Liver (tissue), 9 donors: ENCODE measurements around the gene ISM1. TPM values are rescaled to one million over a fixed set of nuclear protein-coding genes. Genes with fewer than 3 reads are reported as not detected.

Experiments
- DNase-seq: peaks from one replicate; pipeline ENCODE4 v3.0.0-alpha.2; 2017; ENCODE audit warnings: low spot score
- H3K27ac ChIP-seq, 2 donors: one replicate each; pipeline ENCODE4 v1.7.0; 2013; ENCODE audit warnings: inconsistent platforms in 2 of 2, low read length in 2 of 2, control low read depth in 1 of 2, low read depth in 1 of 2, mild to moderate bottlenecking in 1 of 2
- H3K27me3 ChIP-seq, 4 donors: one replicate each; pipeline versions ENCODE4 v1.6.1 to v1.7.0; 2013; ENCODE audit warnings: low read length in 3 of 4, inconsistent platforms in 1 of 4, mild to moderate bottlenecking in 1 of 4, moderate library complexity in 1 of 4; ENCODE audit not compliant: control insufficient read depth in 4 of 4, insufficient read depth in 4 of 4
- H3K36me3 ChIP-seq, 4 donors: one replicate each; pipeline versions ENCODE4 v1.6.1 to v1.7.0; 2013; ENCODE audit warnings: low read length in 3 of 4, mild to moderate bottlenecking in 3 of 4, low read depth in 1 of 4, moderate library complexity in 1 of 4; ENCODE audit not compliant: control insufficient read depth in 4 of 4, insufficient read depth in 3 of 4
- H3K4me1 ChIP-seq, 4 donors: one replicate each; pipeline versions ENCODE4 v1.6.1 to v1.7.0; 2013; ENCODE audit warnings: low read length in 3 of 4, mild to moderate bottlenecking in 3 of 4, moderate library complexity in 1 of 4; ENCODE audit not compliant: control insufficient read depth in 4 of 4, insufficient read depth in 4 of 4
- H3K4me3 ChIP-seq, 3 donors: one replicate each; pipeline versions ENCODE4 v1.6.1 to v1.7.0; 2013; ENCODE audit warnings: low read length in 3 of 3, control low read depth in 1 of 3, low read depth in 1 of 3, mild to moderate bottlenecking in 1 of 3
- H3K9ac ChIP-seq, 2 donors: one replicate each; pipeline ENCODE4 v1.7.0; 2013; ENCODE audit warnings: low read length in 2 of 2, mild to moderate bottlenecking in 2 of 2, moderate library complexity in 2 of 2, control low read depth in 1 of 2, low read depth in 1 of 2
- H3K9me3 ChIP-seq, 4 donors: one replicate each; pipeline versions ENCODE4 v1.6.1 to v1.7.0; 2013; ENCODE audit warnings: low read length in 3 of 4; ENCODE audit not compliant: control insufficient read depth in 4 of 4
- EGR1 ChIP-seq, 2 donors: IDR thresholded peaks; 2 replicates each; pipeline ENCODE4 v1.6.1; 2016 to 2018; ENCODE audit warnings: antibody characterized with exemption in 2 of 2, low read depth in 2 of 2
- GABPA ChIP-seq, 2 donors: IDR thresholded peaks in 1 of 2; conservative IDR thresholded peaks in 1 of 2; 2 replicates each; pipeline ENCODE4 v1.6.1; 2016; ENCODE audit warnings: antibody characterized with exemption in 2 of 2, mild to moderate bottlenecking in 1 of 2, moderate library complexity in 1 of 2
- HNF4A ChIP-seq, 2 donors: conservative IDR thresholded peaks; 2 replicates each; pipeline ENCODE4 v1.6.1; 2016; ENCODE audit warnings: antibody characterized with exemption in 2 of 2, mild to moderate bottlenecking in 2 of 2
- HNF4G ChIP-seq: IDR thresholded peaks from 2 replicates; pipeline ENCODE4 v1.6.1; 2016; ENCODE audit warnings: antibody characterized with exemption
- JUND ChIP-seq, 2 donors: IDR thresholded peaks; 2 replicates each; pipeline ENCODE4 v1.6.1; 2016; ENCODE audit warnings: antibody characterized with exemption in 2 of 2
- NR2F2 ChIP-seq: IDR thresholded peaks from 2 replicates; pipeline ENCODE4 v1.6.1; 2016; ENCODE audit warnings: antibody characterized with exemption
- RAD21 ChIP-seq, 2 donors: IDR thresholded peaks; 2 replicates each; pipeline ENCODE4 v1.6.1; 2016; ENCODE audit warnings: antibody characterized with exemption in 2 of 2, mild to moderate bottlenecking in 2 of 2
- RXRA ChIP-seq, 2 donors: IDR thresholded peaks; 2 replicates each; pipeline ENCODE4 v1.6.1; 2017 to 2018; ENCODE audit warnings: antibody characterized with exemption in 2 of 2, mild to moderate bottlenecking in 1 of 2
- SP1 ChIP-seq: IDR thresholded peaks from 2 replicates; pipeline ENCODE4 v1.6.1; 2018; ENCODE audit warnings: antibody characterized with exemption, mild to moderate bottlenecking
- TAF1 ChIP-seq: conservative IDR thresholded peaks from 2 replicates; pipeline ENCODE4 v1.6.1; 2016; ENCODE audit warnings: antibody characterized with exemption, mild to moderate bottlenecking
- WGBS: extraction: QIAGEN DNeasy Blood & Tissue Kit; methylation state at CpG from one replicate; pipeline ENCODE4 v1.1.7; 2013; 5-methylcytosine and 5-hydroxymethylcytosine counted together
- polyA plus RNA-seq, 2 donors: library from polyadenylated mRNA; stranded (reverse) in 1 of 2; unstranded in 1 of 2; fragments of 200-250 nt in 1 of 2; fragments of >200 nt in 1 of 2; fragmentation: Nextera tagmentation in 1 of 2; extraction: Ambion mirVana in 1 of 2; gene quantifications; one replicate each; pipeline versions ENCODE4 v1.2.1 to v1.2.3, GENCODE V29; 2013 to 2015
- total RNA-seq, 2 donors: library from RNA; depleted of rRNA; stranded (reverse); fragments of >200 nt; gene quantifications; one replicate each; pipeline ENCODE4 v1.2.3, GENCODE V29; 2014
- TF ChIP-seq, protein P1 (sequence below): IDR thresholded peaks from 2 replicates; pipeline ENCODE4 v1.6.1; 2016; ENCODE audit warnings: antibody characterized with exemption
- TF ChIP-seq, protein P2 (sequence below): IDR thresholded peaks from 2 replicates; pipeline ENCODE4 v1.6.1; 2016; ENCODE audit warnings: antibody characterized with exemption
- TF ChIP-seq, protein P3 (sequence below): IDR thresholded peaks from 2 replicates; pipeline ENCODE4 v1.6.1; 2016; ENCODE audit warnings: antibody characterized with exemption, mild to moderate bottlenecking
- TF ChIP-seq, protein P4 (sequence below): IDR thresholded peaks from 2 replicates; pipeline ENCODE4 v1.6.1; 2016; ENCODE audit warnings: antibody characterized with exemption
- TF ChIP-seq, protein P5 (sequence below): fragments of 150-350 bp; IDR thresholded peaks from 2 replicates; pipeline ENCODE4 v1.5.1; 2017; ENCODE audit warnings: improper control_type of control experiment, low read depth, low read length; ENCODE audit not compliant: missing input control
- donor health status: healthy.
- donor health status: healthy.
- donor health status: healthy.
- donor health status: healthy.
- donor health status: healthy.

The ISM1 gene
- total and polyA plus RNA-seq, 4 donors: 0.82 to 6.4 (median 1.2) TPM; not detected in 1

DNA sequence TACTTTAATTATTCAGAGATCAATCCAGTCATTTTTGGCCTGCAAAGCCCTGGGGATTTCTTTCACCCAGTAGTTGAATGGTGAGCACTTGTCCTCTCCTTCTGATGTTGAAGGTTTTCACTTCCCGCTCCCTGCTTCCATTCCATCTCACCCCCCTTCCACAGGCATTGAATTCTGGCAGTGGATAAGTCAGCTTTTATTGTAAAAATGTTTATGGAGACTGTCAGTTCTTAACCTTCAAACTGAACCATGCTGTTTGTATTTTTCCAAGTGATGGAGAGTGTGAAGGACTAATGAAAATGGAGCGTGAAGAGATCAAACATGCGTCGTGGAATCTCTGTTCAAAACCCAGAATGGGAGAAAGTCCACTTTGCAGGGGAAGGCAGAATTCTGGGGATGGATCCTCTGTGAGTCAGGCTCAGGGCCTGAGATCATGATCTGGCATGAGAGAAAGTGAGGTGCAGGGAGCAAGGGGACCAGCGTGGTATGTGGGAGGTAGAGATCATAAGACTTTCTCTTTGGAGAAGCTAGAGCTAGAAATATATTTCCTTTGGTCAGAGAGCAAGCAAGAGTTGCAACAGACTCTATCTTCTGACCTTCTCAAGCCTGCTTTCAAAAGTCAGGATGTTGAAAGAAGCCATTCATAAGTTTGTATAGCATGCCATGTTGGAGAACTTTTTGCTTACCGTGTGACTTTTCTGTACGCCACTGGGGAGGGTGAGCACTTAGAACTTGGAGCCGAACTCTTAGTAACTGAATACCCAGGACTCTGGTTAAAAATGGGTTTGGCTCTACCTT is 30.2 kb downstream of the ISM1 start:
- Histone ChIP-seq H3K36me3 (no peaks in the 10 kb centered on the region), H3K27me3 (no peaks in the 10 kb centered on the region), H3K9me3 (no peaks in the 10 kb centered on the region), H3K9ac (no peak overlapping the region), H3K27ac (no peak overlapping the region), H3K4me1 (peaks cover 8 to 18% (median 10%) of the 10 kb centered on the region in 4 donors), H3K4me3 (no peak overlapping the region)
- no peak for DNase-seq
- 94% methylated on average over 8 of the region's 8 CpGs for WGBS
- TF ChIP-seq, protein P1, sequence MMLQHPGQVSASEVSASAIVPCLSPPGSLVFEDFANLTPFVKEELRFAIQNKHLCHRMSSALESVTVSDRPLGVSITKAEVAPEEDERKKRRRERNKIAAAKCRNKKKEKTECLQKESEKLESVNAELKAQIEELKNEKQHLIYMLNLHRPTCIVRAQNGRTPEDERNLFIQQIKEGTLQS: no peak
- TF ChIP-seq JUND (IDR thresholded peaks at IDR 0.05) (no peak), SP1 (no peak), GABPA (IDR thresholded peaks at IDR 0.05 in 1 of 2, conservative IDR thresholded peaks at IDR 0.05 in 1 of 2) (no peak), NR2F2 (no peak), RXRA (IDR thresholded peaks at IDR 0.05) (no peak), TAF1 (no peak), RAD21 (IDR thresholded peaks at IDR 0.05) (no peak), HNF4G (no peak)
- TF ChIP-seq, protein P2, sequence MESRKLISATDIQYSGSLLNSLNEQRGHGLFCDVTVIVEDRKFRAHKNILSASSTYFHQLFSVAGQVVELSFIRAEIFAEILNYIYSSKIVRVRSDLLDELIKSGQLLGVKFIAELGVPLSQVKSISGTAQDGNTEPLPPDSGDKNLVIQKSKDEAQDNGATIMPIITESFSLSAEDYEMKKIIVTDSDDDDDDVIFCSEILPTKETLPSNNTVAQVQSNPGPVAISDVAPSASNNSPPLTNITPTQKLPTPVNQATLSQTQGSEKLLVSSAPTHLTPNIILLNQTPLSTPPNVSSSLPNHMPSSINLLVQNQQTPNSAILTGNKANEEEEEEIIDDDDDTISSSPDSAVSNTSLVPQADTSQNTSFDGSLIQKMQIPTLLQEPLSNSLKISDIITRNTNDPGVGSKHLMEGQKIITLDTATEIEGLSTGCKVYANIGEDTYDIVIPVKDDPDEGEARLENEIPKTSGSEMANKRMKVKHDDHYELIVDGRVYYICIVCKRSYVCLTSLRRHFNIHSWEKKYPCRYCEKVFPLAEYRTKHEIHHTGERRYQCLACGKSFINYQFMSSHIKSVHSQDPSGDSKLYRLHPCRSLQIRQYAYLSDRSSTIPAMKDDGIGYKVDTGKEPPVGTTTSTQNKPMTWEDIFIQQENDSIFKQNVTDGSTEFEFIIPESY: no peak
- TF ChIP-seq, protein P3, sequence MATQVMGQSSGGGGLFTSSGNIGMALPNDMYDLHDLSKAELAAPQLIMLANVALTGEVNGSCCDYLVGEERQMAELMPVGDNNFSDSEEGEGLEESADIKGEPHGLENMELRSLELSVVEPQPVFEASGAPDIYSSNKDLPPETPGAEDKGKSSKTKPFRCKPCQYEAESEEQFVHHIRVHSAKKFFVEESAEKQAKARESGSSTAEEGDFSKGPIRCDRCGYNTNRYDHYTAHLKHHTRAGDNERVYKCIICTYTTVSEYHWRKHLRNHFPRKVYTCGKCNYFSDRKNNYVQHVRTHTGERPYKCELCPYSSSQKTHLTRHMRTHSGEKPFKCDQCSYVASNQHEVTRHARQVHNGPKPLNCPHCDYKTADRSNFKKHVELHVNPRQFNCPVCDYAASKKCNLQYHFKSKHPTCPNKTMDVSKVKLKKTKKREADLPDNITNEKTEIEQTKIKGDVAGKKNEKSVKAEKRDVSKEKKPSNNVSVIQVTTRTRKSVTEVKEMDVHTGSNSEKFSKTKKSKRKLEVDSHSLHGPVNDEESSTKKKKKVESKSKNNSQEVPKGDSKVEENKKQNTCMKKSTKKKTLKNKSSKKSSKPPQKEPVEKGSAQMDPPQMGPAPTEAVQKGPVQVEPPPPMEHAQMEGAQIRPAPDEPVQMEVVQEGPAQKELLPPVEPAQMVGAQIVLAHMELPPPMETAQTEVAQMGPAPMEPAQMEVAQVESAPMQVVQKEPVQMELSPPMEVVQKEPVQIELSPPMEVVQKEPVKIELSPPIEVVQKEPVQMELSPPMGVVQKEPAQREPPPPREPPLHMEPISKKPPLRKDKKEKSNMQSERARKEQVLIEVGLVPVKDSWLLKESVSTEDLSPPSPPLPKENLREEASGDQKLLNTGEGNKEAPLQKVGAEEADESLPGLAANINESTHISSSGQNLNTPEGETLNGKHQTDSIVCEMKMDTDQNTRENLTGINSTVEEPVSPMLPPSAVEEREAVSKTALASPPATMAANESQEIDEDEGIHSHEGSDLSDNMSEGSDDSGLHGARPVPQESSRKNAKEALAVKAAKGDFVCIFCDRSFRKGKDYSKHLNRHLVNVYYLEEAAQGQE: no peak
- TF ChIP-seq, protein P4, sequence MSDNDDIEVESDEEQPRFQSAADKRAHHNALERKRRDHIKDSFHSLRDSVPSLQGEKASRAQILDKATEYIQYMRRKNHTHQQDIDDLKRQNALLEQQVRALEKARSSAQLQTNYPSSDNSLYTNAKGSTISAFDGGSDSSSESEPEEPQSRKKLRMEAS: no peak

DNA sequence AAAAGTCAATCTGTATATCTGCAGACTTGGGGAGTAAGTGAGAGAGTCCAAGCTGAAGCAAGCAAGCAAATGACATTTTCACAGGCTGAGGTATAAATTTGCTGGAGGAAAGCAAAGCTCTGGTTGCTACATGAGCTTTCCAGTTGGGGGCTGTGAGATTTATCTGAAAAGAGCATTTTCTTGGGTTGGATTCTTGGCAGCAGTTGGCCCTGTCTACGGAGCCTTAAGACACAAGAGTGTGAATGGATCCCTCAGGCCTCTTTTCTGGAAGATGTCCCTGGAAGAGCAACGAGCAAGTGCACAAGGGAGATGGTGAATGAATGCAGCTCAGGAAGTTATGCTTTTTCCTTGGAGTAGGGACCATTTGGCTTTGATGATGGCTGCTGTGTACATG is 30.8 kb downstream of the ISM1 start:
- Histone ChIP-seq H3K27me3 (no peaks in the 10 kb centered on the region), H3K4me3 (no peak overlapping the region), H3K9me3 (no peaks in the 10 kb centered on the region), H3K36me3 (no peaks in the 10 kb centered on the region), H3K9ac (no peak overlapping the region), H3K4me1 (peaks cover 8 to 17% (median 10%) of the 10 kb centered on the region in 4 donors), H3K27ac (no peak overlapping the region)
- TF ChIP-seq, protein P4: no peak
- TF ChIP-seq, protein P1: no peak
- TF ChIP-seq, protein P3: no peak
- TF ChIP-seq RAD21 (IDR thresholded peaks at IDR 0.05) (no peak), GABPA (IDR thresholded peaks at IDR 0.05 in 1 of 2, conservative IDR thresholded peaks at IDR 0.05 in 1 of 2) (no peak), TAF1 (no peak), EGR1 (IDR thresholded peaks at IDR 0.05; ENCODE audit: low read depth in 2 of 2) (no peak), HNF4G (no peak), JUND (IDR thresholded peaks at IDR 0.05) (no peak), RXRA (IDR thresholded peaks at IDR 0.05) (no peak), SP1 (no peak), HNF4A (conservative IDR thresholded peaks at IDR 0.05) (no peak)
- TF ChIP-seq, protein P5, sequence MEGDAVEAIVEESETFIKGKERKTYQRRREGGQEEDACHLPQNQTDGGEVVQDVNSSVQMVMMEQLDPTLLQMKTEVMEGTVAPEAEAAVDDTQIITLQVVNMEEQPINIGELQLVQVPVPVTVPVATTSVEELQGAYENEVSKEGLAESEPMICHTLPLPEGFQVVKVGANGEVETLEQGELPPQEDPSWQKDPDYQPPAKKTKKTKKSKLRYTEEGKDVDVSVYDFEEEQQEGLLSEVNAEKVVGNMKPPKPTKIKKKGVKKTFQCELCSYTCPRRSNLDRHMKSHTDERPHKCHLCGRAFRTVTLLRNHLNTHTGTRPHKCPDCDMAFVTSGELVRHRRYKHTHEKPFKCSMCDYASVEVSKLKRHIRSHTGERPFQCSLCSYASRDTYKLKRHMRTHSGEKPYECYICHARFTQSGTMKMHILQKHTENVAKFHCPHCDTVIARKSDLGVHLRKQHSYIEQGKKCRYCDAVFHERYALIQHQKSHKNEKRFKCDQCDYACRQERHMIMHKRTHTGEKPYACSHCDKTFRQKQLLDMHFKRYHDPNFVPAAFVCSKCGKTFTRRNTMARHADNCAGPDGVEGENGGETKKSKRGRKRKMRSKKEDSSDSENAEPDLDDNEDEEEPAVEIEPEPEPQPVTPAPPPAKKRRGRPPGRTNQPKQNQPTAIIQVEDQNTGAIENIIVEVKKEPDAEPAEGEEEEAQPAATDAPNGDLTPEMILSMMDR: no peak
- WGBS: 88% methylated on average over 2 of the region's 2 CpGs
- DNase-seq: no peak
